K562 treated with DMSO at 1 percent for 12 hours (cell line): ENCODE measurements around the gene CGB5. TPM values are rescaled to one million over a fixed set of nuclear protein-coding genes. Genes with fewer than 3 reads are reported as not detected.

Experiments
- total RNA-seq: library from RNA; unstranded; fragments of 300-600 nt; gene quantifications from 2 replicates; pipeline ENCODE4 v1.2.3, GENCODE V29; 2022; ENCODE audit not compliant: insufficient read depth

The CGB5 gene
- total RNA-seq, result not detected in 2 replicates

GRCh38 chr19:49043548-49043947 lies at the start of gene CGB5:
Gene CGB5 (plus strand): TSS chr19:49043848. CDS start chr19:49044210, 362 bp downstream.

GRCh38 chr19:49017041-49017665 lies 26.5 kb upstream of the CGB5 start, which contains the start of gene LHB:
Gene LHB (minus strand): TSS chr19:49017091. CDS start chr19:49017081, 10 bp downstream.

GRCh38 chr19:49024233-49024632 lies 19.4 kb upstream of the CGB5 start, which contains the start of gene CGB3:
Gene CGB3 (minus strand): TSS chr19:49024333. CDS start chr19:49023971, 362 bp downstream.

DNA sequence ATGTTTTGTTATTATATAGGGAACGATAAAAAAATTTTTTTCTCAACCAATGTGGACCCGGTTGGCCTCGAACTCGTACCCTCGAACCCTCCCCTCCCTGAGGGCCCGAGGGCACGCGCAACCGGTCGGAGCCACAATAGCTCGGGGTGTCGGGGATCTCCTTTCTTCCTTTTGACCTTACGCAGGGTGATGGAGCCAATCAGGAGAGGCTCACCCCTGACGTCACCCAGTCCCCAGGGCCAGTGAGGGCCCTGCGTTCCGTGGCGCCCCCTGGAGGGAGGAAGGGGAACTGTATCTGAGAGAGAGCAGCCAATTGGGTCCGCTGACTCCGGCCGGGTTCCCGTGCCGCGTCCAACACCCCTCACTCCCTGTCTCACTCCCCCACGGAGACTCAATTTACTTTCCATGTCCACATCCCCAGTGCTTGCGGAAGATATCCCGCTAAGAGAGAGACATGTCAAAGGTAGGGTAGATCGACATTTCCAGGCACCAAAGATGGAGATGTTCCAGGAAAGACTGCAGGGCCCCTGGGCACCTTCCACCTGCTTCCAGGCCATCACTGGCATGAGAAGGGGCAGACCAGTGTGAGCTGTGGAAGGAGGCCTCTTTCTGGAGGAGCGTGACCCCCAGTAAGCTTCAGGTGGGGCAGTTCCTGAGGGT lies 11.9 kb upstream of the CGB5 start, which contains the start of gene CGB2:
Gene CGB2, plus strand, starts transcription at position 249 of the 660 bp plus-strand sequence. Its CDS starts 206 bp downstream, at position 455.

GRCh38 chr19:49036815-49037214 lies 6.8 kb upstream of the CGB5 start, which contains the start of gene CGB1:
Gene CGB1 (minus strand): TSS chr19:49036895. CDS start chr19:49036711, 184 bp downstream.

GRCh38 chr19:49049011-49049410 lies 5.4 kb downstream of the CGB5 start, which contains the start of gene CGB8:
Gene CGB8 (minus strand): TSS chr19:49049111. CDS start chr19:49048739, 372 bp downstream.

DNA sequence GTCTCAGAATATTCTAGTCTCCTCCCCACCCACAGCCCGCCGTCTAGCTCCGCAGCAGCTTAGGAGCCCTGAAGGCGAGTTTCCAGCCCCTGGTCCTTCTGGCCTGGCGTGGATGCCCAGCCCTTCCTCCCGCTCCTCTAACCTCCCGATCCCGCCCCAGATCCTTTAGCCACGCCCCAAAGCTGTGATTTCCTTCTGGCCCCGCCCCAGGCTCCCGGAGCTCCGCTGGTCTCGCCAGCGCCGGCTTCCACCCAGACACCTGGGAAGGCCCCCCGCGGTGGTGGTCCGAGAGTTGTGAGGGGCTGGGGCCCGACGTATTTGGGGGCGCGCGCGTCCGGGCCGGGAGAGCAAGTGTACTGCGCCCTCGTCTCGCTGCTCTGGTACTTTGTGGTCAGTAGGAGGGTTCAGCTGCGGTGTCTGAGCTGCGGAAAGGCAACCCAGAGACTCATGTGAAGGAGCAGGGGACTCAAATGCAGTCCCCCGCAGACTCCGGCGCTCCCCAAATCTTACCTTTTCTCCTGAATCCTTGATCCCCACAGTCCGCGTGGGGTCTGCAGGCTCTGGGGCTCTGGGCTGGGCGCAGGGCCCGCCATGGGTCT lies 14.1 kb downstream of the CGB5 start, which contains the start of gene CGB7:
Gene CGB7, minus strand, starts transcription at position 114 of the 599 bp plus-strand sequence. CDS start 2,374 bp downstream, outside the sequence.

GRCh38 chr19:49064768-49065611 lies 21.3 kb downstream of the CGB5 start, which contains the start of gene NTF4:
Gene NTF4 (minus strand): TSS chr19:49064818. CDS start chr19:49061997, 2,821 bp downstream.

DNA sequence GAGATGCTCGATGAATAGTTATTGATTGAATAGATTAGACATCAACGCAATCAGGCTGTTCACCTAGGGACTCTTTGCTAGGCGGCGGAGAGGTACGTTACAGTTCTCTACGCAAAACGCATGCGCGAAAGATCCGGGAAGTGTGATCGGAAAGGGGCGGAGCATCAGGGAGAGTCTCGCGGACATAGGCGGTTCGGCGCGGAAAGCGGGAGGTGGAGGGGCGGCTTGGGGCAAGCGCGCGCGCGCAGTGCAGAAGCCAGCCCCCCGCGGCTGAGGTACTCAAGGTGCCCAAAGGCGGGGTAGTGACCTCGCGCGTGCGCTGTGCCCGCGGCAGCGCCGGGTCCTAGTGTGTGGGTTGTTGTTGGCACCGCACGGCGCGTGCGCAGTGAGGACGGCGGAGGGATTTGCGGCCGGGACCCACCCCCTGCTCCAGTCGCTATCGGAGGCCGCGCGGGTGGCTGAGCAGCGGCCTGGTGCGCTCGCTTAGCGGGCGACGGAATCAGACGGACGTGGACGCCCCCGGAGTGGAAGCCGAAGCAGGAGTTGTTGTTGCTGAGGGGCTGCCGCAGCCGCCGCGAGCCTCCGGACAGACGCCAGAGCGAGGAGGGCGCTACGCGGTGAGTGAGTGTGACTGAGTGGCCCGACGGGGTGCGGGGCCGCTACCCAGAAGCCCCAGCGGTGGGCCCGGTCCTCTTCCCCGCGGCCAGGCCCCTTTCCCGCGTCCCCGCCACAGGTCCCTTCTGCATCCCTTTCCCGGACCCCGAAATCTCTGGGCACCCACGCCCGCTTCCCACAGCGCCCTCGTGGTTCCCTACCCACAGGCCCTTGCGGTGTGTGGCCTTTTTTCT lies 41.6 kb downstream of the CGB5 start, which contains the start of gene SNRNP70:
Gene SNRNP70, plus strand, starts transcription at position 432 of the 848 bp plus-strand sequence. CDS start 964 bp downstream, outside the sequence.

Other genes with a start within 250 kb of the CGB5 start
- gene BCAT2, start 232.8 kb upstream of the CGB5 start, total RNA-seq, result 67.2 and 83.7 TPM in 2 replicates
- 0.88 and 0.99 TPM in 2 replicates for gene HSD17B14, start 207.4 kb upstream of the CGB5 start, total RNA-seq
- gene PLEKHA4, start 175.2 kb upstream of the CGB5 start, total RNA-seq, result 29.6 and 35.9 TPM in 2 replicates
- 73.5 and 96.0 TPM in 2 replicates for gene PPP1R15A, start 171.4 kb upstream of the CGB5 start, total RNA-seq
- 0.88 and 1.4 TPM in 2 replicates for gene TULP2, start 145.1 kb upstream of the CGB5 start, total RNA-seq
- 224 and 349 TPM in 2 replicates for gene NUCB1, start 143.5 kb upstream of the CGB5 start, total RNA-seq
- gene DHDH, start 110.1 kb upstream of the CGB5 start, total RNA-seq, result 2.6 and 3.0 TPM in 2 replicates
- 81.3 and 96.0 TPM in 2 replicates for gene BAX, start 89.0 kb upstream of the CGB5 start, total RNA-seq
- 6,477 and 6,803 TPM in 2 replicates for gene FTL, start 78.5 kb upstream of the CGB5 start, total RNA-seq
- 12.2 and 21.6 TPM in 2 replicates for gene GYS1, start 50.5 kb upstream of the CGB5 start, total RNA-seq
- gene RUVBL2, start 50.0 kb upstream of the CGB5 start, total RNA-seq, result 160 and 193 TPM in 2 replicates
- not detected in 2 replicates for gene LHB, start 26.8 kb upstream of the CGB5 start, total RNA-seq
- not detected in 2 replicates for gene CGB3, start 19.5 kb upstream of the CGB5 start, total RNA-seq
- gene CGB2, start 12.0 kb upstream of the CGB5 start, total RNA-seq, result not detected in 2 replicates
- gene CGB1, start 7.0 kb upstream of the CGB5 start, total RNA-seq, result not detected in 2 replicates
- gene CGB8, start 5.3 kb downstream of the CGB5 start, total RNA-seq, result not detected in 2 replicates
- gene CGB7, start 13.9 kb downstream of the CGB5 start, total RNA-seq, result not detected in 2 replicates
- not detected in 2 replicates for gene NTF4, start 21.0 kb downstream of the CGB5 start, total RNA-seq
- gene KCNA7, start 28.9 kb downstream of the CGB5 start, total RNA-seq, result 0.21 TPM in 1 of 2 replicates, not detected in the other
- gene SNRNP70, start 41.6 kb downstream of the CGB5 start, total RNA-seq, result 156 and 215 TPM in 2 replicates
- 15.3 and 16.5 TPM in 2 replicates for gene LIN7B, start 70.5 kb downstream of the CGB5 start, total RNA-seq
- 1.5 and 4.2 TPM in 2 replicates for gene C19orf73, start 75.3 kb downstream of the CGB5 start, total RNA-seq
- gene PPFIA3, start 75.7 kb downstream of the CGB5 start, total RNA-seq, result 13.6 and 16.2 TPM in 2 replicates
- gene HRC, start 111.5 kb downstream of the CGB5 start, total RNA-seq, result 5.4 and 7.7 TPM in 2 replicates
- 14.6 and 21.4 TPM in 2 replicates for gene TRPM4, start 113.9 kb downstream of the CGB5 start, total RNA-seq